ENCODE measurements around the gene FCAMR. TPM values are rescaled to one million over a fixed set of nuclear protein-coding genes. Genes with fewer than 3 reads are reported as not detected.

Gene FCAMR
- total and polyA plus RNA-seq, 2 donors (not counting 3 experiments of a cell fraction or from before 2014, with no cell fraction given), result not detected

GRCh38 chr1:206971029-206971655 is 882 bp upstream of the FCAMR start:
- CTCF ChIA-PET, result interaction anchor here (1.6 kb wide), 1 partner anchor 11 kb away, joined by 6 read pairs; no protein-coding TSS in a partner anchor
- dilution Hi-C loops (cut with MboI; ENCODE audit: extremely low pct_ligation_motif_present, low sequenced_read_pairs), result no loop called here

More at GRCh38 chr1:206971029-206971655, 882 bp upstream of the FCAMR start:
- no peak for TF ChIP-seq GATA2 (IDR thresholded peaks at IDR 0.05; ENCODE audit: insufficient read depth, insufficient read length, low read depth, low read length)
- TF ChIP-seq MYC (IDR thresholded peaks at IDR 0.05; ENCODE audit: low read depth, low read length), result no peak
- TF ChIP-seq POLR2A (IDR thresholded peaks at IDR 0.05; ENCODE audit: low read depth, low read length), result no peak
- TF ChIP-seq MAX (IDR thresholded peaks at IDR 0.05; ENCODE audit: insufficient read depth, insufficient read length), result no peak
- no peak for TF ChIP-seq JUN (IDR thresholded peaks at IDR 0.05; ENCODE audit: borderline replicate concordance, insufficient read depth, insufficient read length, low read depth)
- TF ChIP-seq CTCF (IDR thresholded peaks at IDR 0.05; ENCODE audit: extremely low read depth in 1 of 2, insufficient read depth in 1 of 2, low read depth in 1 of 2, low read length in 2 of 2), result no peak
- TF ChIP-seq EZH2 (IDR thresholded peaks at IDR 0.05; ENCODE audit: borderline replicate concordance, low read depth, low read length, severe bottlenecking), result no peak
- TF ChIP-seq POLR2AphosphoS5 (IDR thresholded peaks at IDR 0.05; ENCODE audit: insufficient read depth, low read depth, low read length), result no peak
- TF ChIP-seq FOS (IDR thresholded peaks at IDR 0.05; ENCODE audit: borderline replicate concordance, insufficient read depth, low read length), result no peak
- H3K36me3 ChIP-seq (ENCODE audit: control insufficient read depth in 2 of 2, extremely low read depth in 1 of 2, insufficient read depth in 2 of 2, low read length in 2 of 2), result no peaks in the 10 kb centered on the region
- no TSS peak for BruUV-seq (replicated peaks)
- H3K79me2 ChIP-seq (ENCODE audit: control insufficient read depth, insufficient read depth, low read length), result no peaks in the 10 kb centered on the region
- peaks cover 2 to 10% of the 10 kb centered on the region in 2 experiments for H3K27me3 ChIP-seq (ENCODE audit: control insufficient read depth in 2 of 2, insufficient read depth in 2 of 2, low read length in 2 of 2)
- H3K9me1 ChIP-seq (replicated peaks; ENCODE audit: control insufficient read depth, extremely low read depth, insufficient read depth, low read length), result no peaks in the 10 kb centered on the region
- no peak overlapping the region for H3K27ac ChIP-seq (ENCODE audit: insufficient read depth, low read depth, low read length)
- H4K20me1 ChIP-seq (replicated peaks; ENCODE audit: control insufficient read depth, extremely low read depth, insufficient read depth, low read length), result no peaks in the 10 kb centered on the region
- H2AFZ ChIP-seq (ENCODE audit: low read depth, low read length), result no peak overlapping the region
- H3K4me2 ChIP-seq (ENCODE audit: insufficient read depth, low read length), result no peak overlapping the region
- no peaks in the 10 kb centered on the region for H3K9me3 ChIP-seq (replicated peaks; ENCODE audit: control insufficient read depth, insufficient read depth, low read length)
- POLR2A ChIA-PET, result no interaction called here
- intact Hi-C loops (cut with micrococcal nuclease), result no loop called here
- no peak overlapping the region for H3K4me3 ChIP-seq (replicated peaks in 1 of 3; ENCODE audit: insufficient read depth in 1 of 3, low read depth in 1 of 3, low read length in 3 of 3)
- no peak for FAIRE-seq
- DNase-seq (ENCODE audit: low read depth, low spot score), result no peak
- no peaks in the 10 kb centered on the region for H3K4me1 ChIP-seq (ENCODE audit: control insufficient read depth, extremely low read depth, insufficient read depth, low read length)
- H3K9ac ChIP-seq (replicated peaks; ENCODE audit: extremely low read depth, insufficient read depth, low read length), result no peak overlapping the region

Measured in endothelial cell of umbilical vein (primary cell).